ENCODE data around the gene WDR74. TPM values are rescaled to one million over a fixed set of nuclear protein-coding genes. Genes with fewer than 3 reads are reported as not detected.
"Not testable (repeated sequence)": the region's sequence is repeated elsewhere in the genome, so short reads cannot be mapped to it uniquely, and the experiment has no call there.

Gene WDR74
- total RNA-seq, 1 experiment from 2014 or later: 110 TPM

DNA sequence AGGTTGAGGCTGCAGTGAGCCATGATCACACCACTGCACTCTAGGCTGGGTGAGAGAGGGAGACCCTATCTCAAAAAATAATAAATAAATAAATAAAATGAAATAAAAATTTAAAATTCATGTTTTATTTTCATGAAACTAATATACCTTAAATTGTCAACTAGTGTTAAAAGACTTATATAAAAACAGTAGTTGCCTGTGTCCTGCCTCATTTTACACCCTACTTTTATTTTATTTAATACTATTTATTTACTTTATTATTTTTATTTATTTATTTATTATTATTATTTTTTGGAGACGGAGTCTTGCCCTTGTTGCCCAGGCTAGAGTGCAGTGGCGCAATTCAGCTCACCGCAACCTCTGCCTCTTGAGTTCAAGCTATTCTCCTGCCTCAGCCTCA lies 4.8 kb upstream of the WDR74 start:
- ATAC-seq (no peak), DNase-seq (ENCODE audit: low spot score) (no peak)
- TF ChIP-seq ZNF671 (CRISPR knock-in tag; IDR thresholded peaks at IDR 0.05): no peak
- peak; percentile 95 for TF ChIP-seq HMGA2 (CRISPR knock-in tag; IDR thresholded peaks at IDR 0.05)
- H3K27ac Mint-ChIP-seq: no peak overlapping the region
- POLR2A ChIA-PET: interaction anchor here (1.5 kb wide), 1 partner anchor 11 kb away, joined by 5 read pairs; no protein-coding TSS in a partner anchor
- CTCF ChIA-PET: no interaction called here
- H3K9me3 Mint-ChIP-seq: peaks cover 17% of the 10 kb centered on the region
- H3K4me1 Mint-ChIP-seq: peaks cover 8% of the 10 kb centered on the region
- H3K4me3 Mint-ChIP-seq: no peak overlapping the region
- no peaks in the 10 kb centered on the region for H3K27me3 Mint-ChIP-seq (ENCODE audit: low read depth)
- peaks cover 18% of the 10 kb centered on the region for H3K36me3 Mint-ChIP-seq

GRCh38 chr11:62843466-62843865 lies 4.1 kb upstream of the WDR74 start:
- DNase-seq (ENCODE audit: low spot score) (no peak), ATAC-seq (no peak)
- Mint-ChIP-seq H3K4me3 (no peak overlapping the region), H3K36me3 (peaks cover 21% of the 10 kb centered on the region), H3K4me1 (peaks cover 11% of the 10 kb centered on the region), H3K27ac (peak overlapping the region; percentile 69), H3K27me3 (ENCODE audit: low read depth) (no peaks in the 10 kb centered on the region), H3K9me3 (peaks cover 17% of the 10 kb centered on the region)
- ChIA-PET CTCF (no interaction called here), POLR2A (interaction anchor here (1.5 kb wide), 1 partner anchor 12 kb away, joined by 5 read pairs; no protein-coding TSS in a partner anchor)
- 0 out of 2 replicates have a peak, but pooled peaks have one; percentile 17 for TF ChIP-seq GABPB1 (CRISPR knock-in tag; IDR thresholded peaks at IDR 0.05)
- TF ChIP-seq PRRX2 (CRISPR knock-in tag; IDR thresholded peaks at IDR 0.05): no peak
- no peak for TF ChIP-seq HMGXB4 (CRISPR knock-in tag; IDR thresholded peaks at IDR 0.05)
- TF ChIP-seq, protein P1, sequence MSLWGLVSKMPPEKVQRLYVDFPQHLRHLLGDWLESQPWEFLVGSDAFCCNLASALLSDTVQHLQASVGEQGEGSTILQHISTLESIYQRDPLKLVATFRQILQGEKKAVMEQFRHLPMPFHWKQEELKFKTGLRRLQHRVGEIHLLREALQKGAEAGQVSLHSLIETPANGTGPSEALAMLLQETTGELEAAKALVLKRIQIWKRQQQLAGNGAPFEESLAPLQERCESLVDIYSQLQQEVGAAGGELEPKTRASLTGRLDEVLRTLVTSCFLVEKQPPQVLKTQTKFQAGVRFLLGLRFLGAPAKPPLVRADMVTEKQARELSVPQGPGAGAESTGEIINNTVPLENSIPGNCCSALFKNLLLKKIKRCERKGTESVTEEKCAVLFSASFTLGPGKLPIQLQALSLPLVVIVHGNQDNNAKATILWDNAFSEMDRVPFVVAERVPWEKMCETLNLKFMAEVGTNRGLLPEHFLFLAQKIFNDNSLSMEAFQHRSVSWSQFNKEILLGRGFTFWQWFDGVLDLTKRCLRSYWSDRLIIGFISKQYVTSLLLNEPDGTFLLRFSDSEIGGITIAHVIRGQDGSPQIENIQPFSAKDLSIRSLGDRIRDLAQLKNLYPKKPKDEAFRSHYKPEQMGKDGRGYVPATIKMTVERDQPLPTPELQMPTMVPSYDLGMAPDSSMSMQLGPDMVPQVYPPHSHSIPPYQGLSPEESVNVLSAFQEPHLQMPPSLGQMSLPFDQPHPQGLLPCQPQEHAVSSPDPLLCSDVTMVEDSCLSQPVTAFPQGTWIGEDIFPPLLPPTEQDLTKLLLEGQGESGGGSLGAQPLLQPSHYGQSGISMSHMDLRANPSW (CRISPR knock-in tag; conservative IDR thresholded peaks at IDR 0.05; ENCODE audit: low read depth): no peak
- TF ChIP-seq ARID4B (CRISPR knock-in tag; IDR thresholded peaks at IDR 0.05; ENCODE audit: borderline replicate concordance): no peak
- no peak for TF ChIP-seq SOX15 (CRISPR knock-in tag; IDR thresholded peaks at IDR 0.05)
- TF ChIP-seq ZNF423 (CRISPR knock-in tag; IDR thresholded peaks at IDR 0.05): no peak
- TF ChIP-seq JAZF1 (CRISPR knock-in tag; IDR thresholded peaks at IDR 0.05): no peak

GRCh38 chr11:62842891-62843290 lies 3.5 kb upstream of the WDR74 start:
- H3K27me3 Mint-ChIP-seq (ENCODE audit: low read depth); H3K4me3 Mint-ChIP-seq; ATAC-seq; DNase-seq (ENCODE audit: low spot score); H3K27ac Mint-ChIP-seq; CTCF ChIA-PET: not testable (repeated sequence)
- POLR2A ChIA-PET: interaction anchor here (0.6 to 1.5 kb wide), 3 partner anchors 10 to 38 kb away, joined by 3 to 5 read pairs (median 3); partner anchors contain the start of genes SLC3A2 and TEX54
- peaks cover 17% of the 10 kb centered on the region for H3K36me3 Mint-ChIP-seq
- peaks cover 11% of the 10 kb centered on the region for H3K4me1 Mint-ChIP-seq
- H3K9me3 Mint-ChIP-seq: peaks cover 12% of the 10 kb centered on the region

All from WTC11 (cell line).